GM18526 (cell line): Measurements from ENCODE around the gene GDPD4.

Source experiments
- POLR2A ChIP-seq: IDR thresholded peaks from 3 replicates; pipeline ENCODE4 v1.6.1; 2011; ENCODE audit not compliant: insufficient read length; ENCODE audit errors: extremely low read depth

GDPD4 gene

DNA sequence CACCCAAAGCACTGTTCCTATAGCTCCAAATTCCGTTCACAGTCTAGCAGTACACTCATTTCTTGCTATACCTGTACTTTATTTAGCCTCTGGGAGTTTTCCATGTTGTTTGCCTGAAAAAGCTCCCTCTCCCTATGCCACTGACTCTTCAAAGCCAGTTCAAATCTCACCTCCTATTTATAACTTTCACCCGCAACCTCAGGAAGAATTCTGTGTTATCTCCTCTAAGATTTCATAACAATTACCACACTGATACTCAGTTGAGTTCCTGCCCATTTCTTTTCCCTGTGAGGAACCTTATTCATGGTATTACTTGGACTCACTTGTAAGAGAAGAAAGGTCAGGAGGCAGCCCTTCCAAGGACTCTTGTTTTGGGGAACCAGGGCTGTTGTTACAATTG is 25.2 kb downstream of the GDPD4 start:
- no peak for TF ChIP-seq POLR2A

- no peak for TF ChIP-seq POLR2A
These were observed 30.6 kb downstream of the GDPD4 start for GRCh38 chr11:77270921-77271320.

- TF ChIP-seq POLR2A: no peak
These were observed 31.9 kb downstream of the GDPD4 start for GRCh38 chr11:77269484-77270123.

GRCh38 chr11:77267962-77268361 is 33.5 kb downstream of the GDPD4 start:
- TF ChIP-seq POLR2A: no peak

DNA sequence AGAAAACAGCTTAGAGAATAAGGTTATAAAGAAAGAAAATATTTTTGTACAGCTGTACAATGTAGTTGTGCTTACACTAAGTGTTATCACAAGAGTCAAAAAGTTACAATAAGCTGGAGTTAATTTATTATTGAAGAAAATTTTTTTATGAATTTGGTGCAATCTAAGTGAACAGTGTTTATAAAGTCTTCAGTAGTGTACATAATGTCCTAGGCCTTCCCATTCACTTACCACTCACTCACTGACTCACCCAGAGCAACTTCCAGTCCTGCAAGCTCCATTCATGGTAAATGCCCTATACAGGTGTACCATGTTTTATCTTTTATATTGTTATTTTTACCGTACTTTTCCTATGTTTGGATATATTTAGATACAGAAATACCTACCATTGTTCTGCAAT is 34.7 kb downstream of the GDPD4 start:
- no peak for TF ChIP-seq POLR2A

DNA sequence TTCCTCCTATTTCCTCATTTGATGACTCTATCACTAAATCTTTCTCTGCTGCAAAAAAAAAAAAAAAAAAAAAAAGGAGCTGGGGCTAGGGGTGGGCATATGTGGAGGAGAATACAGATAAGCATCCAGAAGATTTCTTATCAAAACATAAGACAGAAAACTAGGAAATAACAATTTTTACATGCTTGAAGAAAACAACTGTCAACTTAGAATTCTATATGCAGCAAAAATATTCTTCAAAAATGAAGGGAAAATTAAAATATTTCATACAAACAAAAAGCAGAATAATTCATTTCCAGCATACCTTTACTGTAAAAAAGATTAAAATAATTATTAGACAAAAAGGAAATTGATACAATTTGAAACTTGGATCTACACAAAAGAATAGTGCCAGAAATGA is 38.7 kb downstream of the GDPD4 start:
- no peak for TF ChIP-seq POLR2A

- TF ChIP-seq POLR2A: no peak
These were observed 41.8 kb downstream of the GDPD4 start for GRCh38 chr11:77259641-77260040.

DNA sequence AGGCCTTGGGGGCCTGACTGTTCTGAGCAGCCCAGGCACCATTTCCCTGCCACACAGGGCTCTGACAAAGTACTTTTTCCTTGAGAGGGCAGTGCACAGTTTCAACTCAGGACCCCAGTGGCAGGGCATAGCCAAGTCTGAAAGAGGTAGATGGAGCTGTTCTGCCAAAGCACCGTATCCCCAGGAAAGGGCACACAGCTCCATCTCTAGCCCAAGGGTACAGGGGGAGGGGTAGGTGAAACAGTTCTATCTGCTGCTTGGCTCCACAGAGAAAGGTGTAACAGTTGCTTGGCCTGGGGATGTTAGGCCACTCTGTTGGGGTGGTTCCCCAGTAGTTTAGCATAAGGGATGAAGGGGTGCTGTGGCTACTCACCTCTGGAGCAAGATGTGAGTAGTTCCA is 47.8 kb downstream of the GDPD4 start:
- no peak for TF ChIP-seq POLR2A

DNA sequence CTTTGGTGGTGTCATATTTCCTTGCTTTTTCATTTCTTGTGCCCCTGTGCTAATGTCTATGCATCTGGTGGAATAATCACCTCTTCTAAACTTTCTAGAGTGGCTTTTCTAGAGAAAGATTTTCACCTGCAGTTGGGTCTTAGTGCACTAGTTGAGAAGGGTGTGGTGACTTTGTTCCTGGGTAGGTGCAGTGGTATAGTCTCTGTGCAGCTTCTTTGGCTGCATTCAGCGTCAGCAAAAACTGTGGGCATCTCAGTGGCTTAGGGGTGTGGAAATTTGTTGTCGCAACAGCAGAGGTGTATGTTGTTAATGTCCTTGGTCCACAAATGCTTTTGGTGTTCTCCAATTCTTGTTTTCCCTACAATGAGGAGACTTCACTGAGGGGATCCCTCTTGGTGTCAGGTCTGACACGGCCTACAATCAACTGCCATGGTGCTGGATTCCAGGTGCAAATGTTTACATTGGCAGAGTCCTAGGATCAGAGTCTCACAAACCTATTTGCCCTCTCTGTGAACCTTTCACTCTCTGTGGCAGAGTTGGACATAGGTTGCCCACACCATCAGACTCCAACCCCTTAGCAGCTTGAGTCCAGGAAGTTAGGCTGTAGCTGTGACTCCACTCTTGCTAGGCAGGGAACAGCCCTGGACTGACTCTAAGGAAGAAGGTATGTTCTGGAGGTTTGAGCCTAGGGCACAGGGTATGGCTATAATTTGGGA is 48.8 kb downstream of the GDPD4 start:
- no peak for TF ChIP-seq POLR2A

GRCh38 chr11:77250881-77251640 is 50.4 kb downstream of the GDPD4 start:
- no peak for TF ChIP-seq POLR2A

GRCh38 chr11:77249427-77249826 is 52.1 kb downstream of the GDPD4 start:
- no peak for TF ChIP-seq POLR2A

GRCh38 chr11:77244277-77245027 is 57.0 kb downstream of the GDPD4 start:
- TF ChIP-seq POLR2A: no peak

DNA sequence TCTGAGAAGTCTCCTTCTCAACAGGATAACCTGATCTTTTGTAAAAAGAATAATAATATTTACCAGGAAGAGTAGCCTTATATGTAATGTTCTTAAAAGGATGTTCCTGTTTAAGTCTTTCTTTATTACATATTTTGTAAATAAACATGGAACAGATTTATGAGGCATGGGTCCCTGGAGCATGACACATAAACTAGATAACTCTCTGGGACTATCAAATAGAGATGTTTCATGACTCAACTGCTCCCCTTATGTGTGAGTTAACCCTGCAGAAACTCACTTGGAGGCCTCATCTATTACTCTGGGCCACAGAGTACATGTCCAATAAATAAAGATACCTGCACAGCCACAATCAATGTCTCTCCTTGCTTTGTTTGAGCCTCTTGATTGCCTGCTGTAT is 64.6 kb downstream of the GDPD4 start:
- no peak for TF ChIP-seq POLR2A

DNA sequence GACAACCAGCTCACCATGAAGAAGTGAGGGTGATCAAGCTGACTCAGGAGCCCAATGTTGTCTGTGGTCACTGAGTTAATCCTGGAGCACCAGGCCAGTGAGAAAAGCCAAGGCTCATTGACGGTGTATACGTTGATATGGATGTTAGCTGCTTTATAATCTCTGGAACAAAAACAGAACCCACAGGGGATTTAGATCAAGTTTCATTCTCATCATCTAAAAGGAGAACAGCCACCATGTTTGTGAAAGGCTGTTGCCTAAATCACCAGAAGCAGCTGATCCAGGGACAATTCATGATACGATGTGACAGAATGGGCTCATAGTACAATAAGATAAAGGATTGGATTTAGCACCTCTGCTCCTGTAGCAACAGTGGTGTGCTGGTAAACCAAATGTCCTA is 68.5 kb downstream of the GDPD4 start:
- TF ChIP-seq POLR2A: no peak

- TF ChIP-seq POLR2A: no peak
These were observed 69.2 kb downstream of the GDPD4 start for GRCh38 chr11:77232242-77232641.

- TF ChIP-seq POLR2A: no peak
These were observed 69.7 kb downstream of the GDPD4 start for GRCh38 chr11:77231800-77232199.
